Activated CD4-positive, alpha-beta T cell treated with anti-CD3 and anti-CD28 coated beads for 24 hours (primary cell): Measurements from ENCODE around the gene ZNF230.

Experiments used
- DNase-seq, 2 donors: peaks; one replicate each; pipeline ENCODE4 v3.0.0-alpha.2; 2020; ENCODE audit warnings: low read depth in 2 of 2

ZNF230 gene

DNA sequence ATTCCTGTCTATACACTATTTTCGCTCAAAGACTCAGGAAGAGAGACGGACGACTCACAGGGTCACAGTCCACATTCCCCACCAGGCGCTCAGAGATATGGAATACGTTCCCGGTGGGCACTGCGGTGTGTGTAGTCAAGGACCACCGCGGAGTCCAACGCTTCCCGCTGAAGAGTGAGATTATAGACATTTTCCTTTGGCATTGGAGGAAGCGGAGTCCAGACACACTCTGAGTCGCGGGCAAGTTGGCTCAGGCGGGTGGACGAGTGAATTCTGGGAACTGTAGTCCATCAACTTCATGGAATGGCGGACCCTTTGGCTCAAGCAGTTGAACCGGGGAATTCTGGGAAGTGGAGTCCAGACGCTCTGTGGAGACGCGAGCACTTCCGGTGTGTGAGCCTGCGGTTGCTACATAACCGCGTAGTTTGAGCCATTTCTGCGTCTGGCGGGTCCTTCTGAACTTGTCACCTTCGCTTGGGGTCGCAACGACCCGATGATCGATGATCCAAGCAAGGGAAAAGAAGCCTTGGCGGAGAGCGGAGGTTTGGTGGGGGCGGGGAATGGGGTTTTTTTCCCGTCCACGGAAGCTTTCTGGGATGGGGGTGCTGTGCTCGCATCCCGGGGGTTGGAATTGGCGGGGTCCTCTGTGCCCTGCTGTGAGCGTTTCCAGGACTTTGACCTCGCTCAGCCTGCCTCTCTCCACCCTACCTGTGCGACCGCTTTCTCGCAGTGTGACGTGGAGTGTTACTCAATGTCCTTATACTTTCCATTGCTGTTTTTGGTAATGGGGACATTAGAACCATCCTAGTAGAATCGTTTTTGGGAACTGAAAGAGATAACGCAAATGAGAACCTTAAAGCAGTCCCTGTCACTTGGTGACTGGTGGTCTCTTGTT, at the start of gene ZNF230:
TSS of gene ZNF230 (plus strand) at position 392 of the 895 bp plus-strand sequence. CDS start 4,122 bp downstream, outside the sequence.
- DNase-seq: peak; percentile 60 to 72

- DNase-seq: no peak
Observed at GRCh38 chr19:43956827-43957226, 45.9 kb upstream of the ZNF230 start.

DNA sequence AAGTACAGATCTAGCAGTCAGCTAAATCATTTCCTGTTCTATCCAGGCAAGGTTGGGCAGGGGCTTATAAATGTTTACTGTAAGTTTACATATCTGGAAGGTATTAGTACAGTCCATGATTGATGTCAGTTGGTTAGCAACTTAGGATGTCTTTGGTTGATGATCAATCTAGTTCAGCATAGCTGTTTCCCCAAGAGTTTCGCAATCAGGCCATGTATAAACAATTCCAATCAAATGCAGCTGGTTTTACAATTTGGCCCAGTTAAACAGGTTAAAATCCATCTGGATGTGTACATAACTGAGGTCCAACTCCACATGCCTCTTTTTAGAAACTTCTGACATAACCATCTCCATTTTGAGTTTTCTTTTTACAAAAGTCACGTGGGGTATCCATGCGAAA, 44.9 kb upstream of the ZNF230 start:
- DNase-seq: no peak

- DNase-seq: no peak
Observed at GRCh38 chr19:43960411-43960810, 42.3 kb upstream of the ZNF230 start.

DNA sequence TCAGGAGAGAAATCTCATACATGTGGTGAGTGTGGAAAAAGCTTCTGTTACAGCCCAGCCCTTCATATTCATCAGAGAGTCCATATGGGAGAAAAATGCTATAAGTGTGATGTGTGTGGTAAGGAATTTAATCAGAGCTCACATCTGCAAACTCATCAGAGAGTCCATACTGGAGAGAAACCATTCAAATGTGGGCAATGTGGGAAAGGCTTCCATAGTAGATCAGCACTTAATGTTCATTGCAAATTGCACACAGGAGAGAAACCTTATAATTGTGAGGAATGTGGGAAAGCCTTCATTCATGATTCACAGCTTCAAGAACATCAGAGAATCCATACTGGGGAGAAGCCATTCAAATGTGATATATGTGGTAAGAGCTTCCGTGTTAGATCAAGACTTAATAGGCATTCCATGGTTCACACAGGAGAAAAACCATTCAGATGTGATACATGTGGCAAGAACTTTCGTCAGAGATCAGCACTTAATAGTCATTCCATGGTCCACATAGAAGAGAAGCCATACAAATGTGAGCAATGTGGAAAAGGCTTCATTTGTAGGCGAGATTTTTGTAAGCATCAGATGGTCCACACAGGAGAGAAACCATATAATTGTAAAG, 36.6 kb upstream of the ZNF230 start:
- no peak for DNase-seq

DNA sequence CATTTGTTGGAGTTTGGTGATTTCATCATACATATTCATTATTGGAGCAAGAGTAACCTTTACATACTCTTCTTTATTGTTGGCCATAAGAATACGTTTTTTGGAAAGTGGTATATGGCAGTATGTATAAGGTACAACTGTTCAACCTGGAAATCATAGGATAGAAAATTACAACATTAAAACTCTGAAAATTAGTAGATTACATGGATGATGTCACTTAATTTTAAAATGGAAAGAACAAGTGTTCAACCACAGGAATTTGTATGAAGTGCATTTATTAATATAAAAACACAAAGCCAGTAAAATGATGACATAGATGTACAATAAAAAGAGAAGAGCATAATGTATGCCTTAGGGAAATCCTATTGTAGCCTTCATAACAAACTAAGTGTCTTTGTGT, 26.0 kb upstream of the ZNF230 start:
- no peak for DNase-seq

DNA sequence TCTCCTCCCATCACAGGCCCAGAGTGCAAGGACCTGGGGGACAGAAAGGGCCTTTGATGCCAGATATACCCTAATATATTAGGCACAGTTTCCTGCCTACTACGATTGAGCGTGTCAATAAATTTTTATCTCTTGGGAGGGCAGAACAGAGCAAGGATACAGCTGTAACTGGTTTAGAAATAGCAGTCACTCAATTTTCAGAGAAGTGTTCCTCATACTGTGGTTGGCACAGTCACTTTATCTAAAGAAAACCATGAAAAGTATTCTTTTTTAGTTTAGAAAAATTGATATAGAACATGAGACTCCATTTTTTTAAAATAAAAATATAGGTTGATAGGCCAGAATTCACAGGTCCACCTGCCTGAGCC, 19.2 kb upstream of the ZNF230 start:
- DNase-seq: no peak

GRCh38 chr19:43983912-43984686, 18.7 kb upstream of the ZNF230 start, which contains the start of gene ZNF155:
Gene ZNF155 (plus strand): TSS chr19:43984188. CDS start chr19:43988544, 4,356 bp downstream.
- peak; percentile 50 to 58 for DNase-seq

GRCh38 chr19:43984687-43985000, 18.1 kb upstream of the ZNF230 start:
- DNase-seq: no peak

- DNase-seq: no peak
Observed at GRCh38 chr19:43997631-43998290, 5.0 kb upstream of the ZNF230 start.

DNA sequence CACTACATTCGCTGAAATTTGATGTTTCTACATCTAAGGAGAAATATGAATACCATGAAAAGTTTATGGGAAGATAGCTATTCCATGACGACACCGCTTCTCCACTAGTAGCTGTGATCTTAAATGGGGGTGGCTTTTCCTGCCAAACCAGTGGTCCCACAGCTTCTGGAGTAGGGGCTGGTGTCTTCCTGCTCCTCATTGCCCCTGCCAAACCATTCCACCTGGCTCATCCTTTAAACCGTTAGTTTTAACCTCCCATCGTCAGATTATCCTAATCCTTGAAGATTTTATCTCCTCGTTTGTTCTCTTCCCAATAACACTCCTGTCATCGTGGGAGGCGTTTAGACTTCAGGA, 568 bp upstream of the ZNF230 start:
- DNase-seq: no peak

DNA sequence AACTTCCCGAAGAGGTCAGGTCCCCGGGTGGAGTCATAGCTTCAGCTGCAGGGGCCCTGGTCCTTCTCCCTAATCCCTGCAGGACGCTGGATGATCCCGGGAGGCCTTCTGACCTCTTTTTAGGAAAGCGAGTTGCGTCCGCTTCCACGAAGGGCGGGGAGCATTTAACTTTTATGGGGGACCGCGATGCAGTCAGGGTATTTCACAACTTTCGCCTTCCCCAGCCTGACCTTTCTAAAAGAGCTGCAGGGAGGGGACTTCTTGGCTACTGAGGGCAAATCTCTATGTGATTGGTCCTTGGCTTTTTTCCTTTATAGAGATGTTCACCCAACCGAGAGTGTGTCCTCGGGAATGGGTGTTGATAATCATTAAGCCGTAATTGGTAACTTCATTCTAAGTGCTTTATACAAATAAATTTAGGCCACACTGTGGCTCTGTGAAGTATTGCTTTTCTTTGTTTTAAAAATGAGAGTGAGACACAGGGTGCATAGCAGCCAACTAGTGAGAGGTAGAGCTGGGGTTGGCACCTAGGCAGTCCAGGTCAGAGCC, 778 bp downstream of the ZNF230 start:
- no peak for DNase-seq

GRCh38 chr19:44005973-44006372, 3.2 kb downstream of the ZNF230 start:
- no peak for DNase-seq

DNA sequence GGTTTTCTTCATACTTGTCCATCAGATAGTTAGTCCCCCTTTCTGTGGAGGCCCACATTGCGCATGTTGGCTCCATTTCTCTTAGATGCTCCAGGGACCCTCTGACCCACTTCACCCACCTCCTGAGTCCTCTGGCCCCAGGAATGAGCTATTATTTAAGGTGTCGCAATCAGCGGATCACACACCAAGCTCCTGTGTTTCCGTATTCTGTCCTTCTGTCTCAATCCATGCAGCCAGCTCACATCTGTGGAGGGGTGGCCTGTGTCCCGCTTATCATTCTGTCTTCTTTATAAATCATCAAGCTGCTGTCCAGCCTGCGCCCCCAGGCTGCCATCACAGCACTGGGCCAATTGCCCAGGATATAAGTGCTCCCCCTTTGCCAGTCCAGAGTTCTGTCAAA, 4.7 kb downstream of the ZNF230 start:
- no peak for DNase-seq

GRCh38 chr19:44010468-44010867, 7.7 kb downstream of the ZNF230 start:
- no peak for DNase-seq

- DNase-seq: no peak
Observed at GRCh38 chr19:44019498-44019897, 16.7 kb downstream of the ZNF230 start.

DNA sequence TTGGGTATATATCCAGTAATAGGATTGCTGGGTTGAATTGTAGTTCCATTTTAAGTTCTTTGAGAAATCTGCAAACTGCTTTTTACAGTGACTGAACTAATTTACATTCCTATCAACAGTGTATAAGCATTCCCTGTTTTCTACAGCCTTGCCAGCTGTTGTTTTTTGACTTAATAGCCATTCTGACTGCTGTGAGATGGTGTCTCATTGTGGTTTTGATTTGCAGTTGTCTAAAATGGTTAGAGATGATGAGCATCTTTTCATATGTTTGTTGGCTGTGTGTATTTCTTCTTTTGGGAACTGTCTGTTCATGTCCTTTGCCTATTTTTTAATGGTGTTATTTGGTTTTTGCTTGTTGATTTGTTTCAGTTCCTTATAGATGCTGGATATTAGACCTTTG, 18.5 kb downstream of the ZNF230 start:
- no peak for DNase-seq

DNA sequence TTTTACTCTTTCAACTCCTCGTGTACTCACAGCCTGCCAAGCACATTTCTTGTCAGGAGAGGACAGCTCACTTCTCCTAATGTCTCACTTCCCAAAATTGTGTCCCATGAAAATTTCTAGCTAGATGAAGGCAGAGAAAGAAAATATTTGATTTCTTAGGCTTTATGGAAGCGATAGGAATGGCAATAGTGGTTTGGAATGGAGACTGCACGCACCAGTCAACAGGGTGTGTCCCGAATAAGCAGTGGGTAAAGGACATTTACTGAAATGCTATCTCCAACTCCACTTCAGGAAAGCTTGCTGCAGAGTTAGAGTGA, 22.1 kb downstream of the ZNF230 start:
- no peak for DNase-seq

GRCh38 chr19:44025217-44025936, 22.6 kb downstream of the ZNF230 start, which contains the start of gene ZNF222:
Gene ZNF222 (plus strand): TSS chr19:44025379. CDS start chr19:44025437, 58 bp downstream.
- DNase-seq: peak; percentile 58 to 67

GRCh38 chr19:44026622-44027021, 23.9 kb downstream of the ZNF230 start:
- no peak for DNase-seq

DNA sequence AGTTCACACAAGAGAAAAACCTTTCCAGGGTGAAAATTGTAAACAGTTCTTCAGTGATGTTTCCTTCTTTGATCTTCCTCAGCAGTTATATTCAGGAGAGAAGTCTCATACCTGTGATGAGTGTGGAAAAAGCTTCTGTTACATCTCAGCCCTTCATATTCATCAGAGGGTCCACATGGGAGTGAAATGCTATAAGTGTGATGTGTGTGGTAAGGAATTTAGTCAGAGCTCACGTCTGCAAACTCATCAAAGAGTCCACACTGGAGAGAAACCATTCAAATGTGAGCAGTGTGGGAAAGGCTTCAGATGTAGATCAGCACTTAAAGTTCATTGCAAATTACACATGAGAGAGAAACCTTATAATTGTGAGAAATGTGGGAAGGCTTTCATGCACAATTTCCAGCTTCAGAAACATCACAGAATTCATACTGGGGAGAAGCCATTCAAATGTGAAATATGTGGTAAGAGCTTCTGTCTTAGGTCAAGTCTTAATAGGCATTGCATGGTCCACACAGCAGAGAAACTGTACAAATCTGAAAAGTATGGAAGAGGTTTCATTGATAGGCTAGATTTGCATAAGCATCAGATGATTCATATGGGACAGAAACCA, 29.3 kb downstream of the ZNF230 start:
- no peak for DNase-seq
